HL-60 (cell line): ENCODE measurements around the gene TMEM254.

Experiments
- DNase-seq, 2 experiments: peaks; one replicate each; pipeline ENCODE4 v3.0.0-alpha.2; 2010 to 2020; ENCODE audit warnings: low read depth in 1 of 2, low spot score in 1 of 2
- H3K27ac ChIP-seq: fragments of 250-450 bp; sonication (Bioruptor Pico); replicated peaks from 2 replicates; pipeline ENCODE4 v1.5.1; 2020; ENCODE audit warnings: mild to moderate bottlenecking, moderate library complexity
- H3K27me3 ChIP-seq: fragments of 250-450 bp; sonication (Bioruptor Pico); 2 replicates; pipeline ENCODE4 v1.5.1; 2021; ENCODE audit warnings: mild to moderate bottlenecking, moderate library complexity; ENCODE audit not compliant: insufficient read depth, poor library complexity, severe bottlenecking
- H3K4me3 ChIP-seq: replicated peaks from 2 replicates; pipeline ENCODE4 v1.5.1; 2011; ENCODE audit warnings: mild to moderate bottlenecking, control low read depth, low read length; ENCODE audit not compliant: insufficient read depth
- CTCF ChIP-seq: IDR thresholded peaks from one replicate; pipeline ENCODE4 v1.5.1; 2011; ENCODE audit warnings: low read length, control low read depth, inconsistent platforms; ENCODE audit not compliant: insufficient read depth
- GABPA ChIP-seq: IDR thresholded peaks from 2 replicates; pipeline ENCODE4 v1.6.1; 2012; ENCODE audit warnings: low read depth
- POLR2AphosphoS5 ChIP-seq: IDR thresholded peaks from 2 replicates; pipeline ENCODE4 v1.6.1; 2012; ENCODE audit warnings: low read depth
- REST ChIP-seq: IDR thresholded peaks from 2 replicates; pipeline ENCODE4 v1.6.1; 2012; ENCODE audit warnings: low read depth; ENCODE audit not compliant: insufficient replicate concordance
- SPI1 ChIP-seq: IDR thresholded peaks from 2 replicates; pipeline ENCODE4 v1.6.1; 2012; ENCODE audit warnings: low read depth, mild to moderate bottlenecking, borderline replicate concordance

TMEM254 gene

DNA sequence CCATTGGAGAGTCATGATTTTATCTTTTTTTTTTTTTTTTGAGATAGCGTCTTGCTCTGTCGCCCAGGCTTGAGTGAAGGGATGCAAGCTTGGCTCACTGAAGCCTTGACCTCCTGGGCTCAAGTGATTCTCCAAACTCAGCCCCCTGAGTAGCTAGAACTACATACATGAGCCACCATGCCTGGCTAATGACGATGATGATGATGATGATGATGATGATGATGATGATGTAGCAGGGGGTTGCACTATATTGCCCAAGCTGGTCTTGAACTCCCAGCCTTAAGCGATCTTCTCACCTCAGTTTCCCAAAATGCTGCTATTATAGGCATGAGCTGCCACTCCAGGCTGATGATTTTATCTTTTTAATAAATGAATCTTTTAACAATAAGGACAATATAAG lies 40.2 kb downstream of the TMEM254 start:
- DNase-seq, result no peak
- H3K27me3 ChIP-seq, result no peaks in the 10 kb centered on the region
- H3K27ac ChIP-seq, result no peak overlapping the region
- no peak for TF ChIP-seq GABPA
- TF ChIP-seq POLR2AphosphoS5, result no peak
- no peak for TF ChIP-seq CTCF
- TF ChIP-seq REST, result no peak
- TF ChIP-seq SPI1, result no peak
- H3K4me3 ChIP-seq, result no peak overlapping the region

- TF ChIP-seq POLR2AphosphoS5, result no peak
- no peak for TF ChIP-seq CTCF
- TF ChIP-seq GABPA, result no peak
- TF ChIP-seq SPI1, result no peak
- no peak for TF ChIP-seq REST
- DNase-seq, result no peak
- H3K27ac ChIP-seq, result no peak overlapping the region
- no peak overlapping the region for H3K4me3 ChIP-seq
- no peaks in the 10 kb centered on the region for H3K27me3 ChIP-seq
These were observed 43.7 kb downstream of the TMEM254 start for GRCh38 chr10:80122110-80122710.

- no peak for DNase-seq
- Histone ChIP-seq H3K4me3 (no peak overlapping the region), H3K27me3 (no peaks in the 10 kb centered on the region), H3K27ac (no peak overlapping the region)
- no peak for TF ChIP-seq GABPA
- no peak for TF ChIP-seq SPI1
- no peak for TF ChIP-seq CTCF
- TF ChIP-seq POLR2AphosphoS5, result no peak
- no peak for TF ChIP-seq REST
These were observed 44.3 kb downstream of the TMEM254 start for GRCh38 chr10:80122746-80123145.
